Liver (tissue), 9 donors: ENCODE data around the gene MICAL1. TPM values are rescaled to one million over a fixed set of nuclear protein-coding genes. Genes with fewer than 3 reads are reported as not detected.

Source experiments
- DNase-seq: peaks from one replicate; pipeline ENCODE4 v3.0.0-alpha.2; 2017; ENCODE audit warnings: low spot score
- H3K27ac ChIP-seq, 2 donors: one replicate each; pipeline ENCODE4 v1.7.0; 2013; ENCODE audit warnings: inconsistent platforms in 2 of 2, low read length in 2 of 2, control low read depth in 1 of 2, low read depth in 1 of 2, mild to moderate bottlenecking in 1 of 2
- H3K27me3 ChIP-seq, 4 donors: one replicate each; pipeline versions ENCODE4 v1.6.1 to v1.7.0; 2013; ENCODE audit warnings: low read length in 3 of 4, inconsistent platforms in 1 of 4, mild to moderate bottlenecking in 1 of 4, moderate library complexity in 1 of 4; ENCODE audit not compliant: control insufficient read depth in 4 of 4, insufficient read depth in 4 of 4
- H3K36me3 ChIP-seq, 4 donors: one replicate each; pipeline versions ENCODE4 v1.6.1 to v1.7.0; 2013; ENCODE audit warnings: low read length in 3 of 4, mild to moderate bottlenecking in 3 of 4, low read depth in 1 of 4, moderate library complexity in 1 of 4; ENCODE audit not compliant: control insufficient read depth in 4 of 4, insufficient read depth in 3 of 4
- H3K4me1 ChIP-seq, 4 donors: one replicate each; pipeline versions ENCODE4 v1.6.1 to v1.7.0; 2013; ENCODE audit warnings: low read length in 3 of 4, mild to moderate bottlenecking in 3 of 4, moderate library complexity in 1 of 4; ENCODE audit not compliant: control insufficient read depth in 4 of 4, insufficient read depth in 4 of 4
- H3K4me3 ChIP-seq, 3 donors: one replicate each; pipeline versions ENCODE4 v1.6.1 to v1.7.0; 2013; ENCODE audit warnings: low read length in 3 of 3, control low read depth in 1 of 3, low read depth in 1 of 3, mild to moderate bottlenecking in 1 of 3
- H3K9ac ChIP-seq, 2 donors: one replicate each; pipeline ENCODE4 v1.7.0; 2013; ENCODE audit warnings: low read length in 2 of 2, mild to moderate bottlenecking in 2 of 2, moderate library complexity in 2 of 2, control low read depth in 1 of 2, low read depth in 1 of 2
- H3K9me3 ChIP-seq, 4 donors: one replicate each; pipeline versions ENCODE4 v1.6.1 to v1.7.0; 2013; ENCODE audit warnings: low read length in 3 of 4; ENCODE audit not compliant: control insufficient read depth in 4 of 4
- CTCF ChIP-seq: fragments of 150-350 bp; IDR thresholded peaks from 2 replicates; pipeline ENCODE4 v1.5.1; 2017; ENCODE audit warnings: improper control_type of control experiment, low read depth, low read length; ENCODE audit not compliant: missing input control
- EGR1 ChIP-seq, 2 donors: IDR thresholded peaks; 2 replicates each; pipeline ENCODE4 v1.6.1; 2016 to 2018; ENCODE audit warnings: antibody characterized with exemption in 2 of 2, low read depth in 2 of 2
- FOXA1 ChIP-seq: IDR thresholded peaks from 2 replicates; pipeline ENCODE4 v1.6.1; 2016; ENCODE audit warnings: antibody characterized with exemption
- FOXA2 ChIP-seq: IDR thresholded peaks from 2 replicates; pipeline ENCODE4 v1.6.1; 2016; ENCODE audit warnings: antibody characterized with exemption
- GABPA ChIP-seq, 2 donors: IDR thresholded peaks in 1 of 2; conservative IDR thresholded peaks in 1 of 2; 2 replicates each; pipeline ENCODE4 v1.6.1; 2016; ENCODE audit warnings: antibody characterized with exemption in 2 of 2, mild to moderate bottlenecking in 1 of 2, moderate library complexity in 1 of 2
- HNF4G ChIP-seq: IDR thresholded peaks from 2 replicates; pipeline ENCODE4 v1.6.1; 2016; ENCODE audit warnings: antibody characterized with exemption
- JUND ChIP-seq, 2 donors: IDR thresholded peaks; 2 replicates each; pipeline ENCODE4 v1.6.1; 2016; ENCODE audit warnings: antibody characterized with exemption in 2 of 2
- RXRA ChIP-seq, 2 donors: IDR thresholded peaks; 2 replicates each; pipeline ENCODE4 v1.6.1; 2017 to 2018; ENCODE audit warnings: antibody characterized with exemption in 2 of 2, mild to moderate bottlenecking in 1 of 2
- SP1 ChIP-seq: IDR thresholded peaks from 2 replicates; pipeline ENCODE4 v1.6.1; 2018; ENCODE audit warnings: antibody characterized with exemption, mild to moderate bottlenecking
- YY1 ChIP-seq: IDR thresholded peaks from 2 replicates; pipeline ENCODE4 v1.6.1; 2016; ENCODE audit warnings: antibody characterized with exemption, mild to moderate bottlenecking
- ZBTB33 ChIP-seq: IDR thresholded peaks from 2 replicates; pipeline ENCODE4 v1.6.1; 2016; ENCODE audit warnings: antibody characterized with exemption
- WGBS: extraction: QIAGEN DNeasy Blood & Tissue Kit; methylation state at CpG from one replicate; pipeline ENCODE4 v1.1.7; 2013; 5-methylcytosine and 5-hydroxymethylcytosine counted together
- polyA plus RNA-seq, 2 donors: library from polyadenylated mRNA; stranded (reverse) in 1 of 2; unstranded in 1 of 2; fragments of 200-250 nt in 1 of 2; fragments of >200 nt in 1 of 2; fragmentation: Nextera tagmentation in 1 of 2; extraction: Ambion mirVana in 1 of 2; gene quantifications; one replicate each; pipeline versions ENCODE4 v1.2.1 to v1.2.3, GENCODE V29; 2013 to 2015
- total RNA-seq, 2 donors: library from RNA; depleted of rRNA; stranded (reverse); fragments of >200 nt; gene quantifications; one replicate each; pipeline ENCODE4 v1.2.3, GENCODE V29; 2014
- TF ChIP-seq, protein P1 (sequence below): IDR thresholded peaks from 2 replicates; pipeline ENCODE4 v1.6.1; 2016; ENCODE audit warnings: antibody characterized with exemption
- TF ChIP-seq, protein P2 (sequence below): IDR thresholded peaks from 2 replicates; pipeline ENCODE4 v1.6.1; 2016; ENCODE audit warnings: antibody characterized with exemption
- donor health status: healthy.
- donor health status: healthy.
- donor health status: healthy.
- donor health status: healthy.
- donor health status: healthy.

MICAL1 gene
- total and polyA plus RNA-seq, 4 donors, result 1.8 to 4.9 (median 3.3) TPM

GRCh38 chr6:109453594-109454495 lies 1.7 kb downstream of the MICAL1 start (continued):
- no peak for TF ChIP-seq SP1
- no peak for TF ChIP-seq GABPA (IDR thresholded peaks at IDR 0.05 in 1 of 2, conservative IDR thresholded peaks at IDR 0.05 in 1 of 2)
- no peak for TF ChIP-seq EGR1 (IDR thresholded peaks at IDR 0.05; ENCODE audit: low read depth in 2 of 2)

DNA sequence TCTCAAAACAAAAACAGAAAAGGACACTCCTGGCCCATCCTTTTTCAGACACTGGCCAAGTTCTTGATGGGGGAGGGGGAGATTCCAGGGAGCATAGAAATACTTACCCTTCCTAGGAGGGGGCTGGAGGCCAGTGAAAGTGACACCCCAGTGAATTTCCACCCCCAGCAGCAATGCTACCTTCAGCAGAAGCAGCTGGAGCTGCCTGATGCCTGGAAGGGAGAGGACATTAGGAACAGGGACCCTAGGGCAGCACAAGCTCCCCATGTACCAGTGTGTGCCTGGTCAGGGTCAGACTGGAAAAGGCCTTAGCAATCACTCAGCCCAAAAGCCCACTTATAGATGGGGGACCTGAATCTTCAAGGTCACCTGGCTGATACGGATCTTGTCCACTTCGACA lies 2.4 kb downstream of the MICAL1 start:
- Histone ChIP-seq H3K4me3 (no peak overlapping the region), H3K27ac (no peak overlapping the region), H3K36me3 (no peaks in the 10 kb centered on the region), H3K9me3 (no peaks in the 10 kb centered on the region), H3K9ac (no peak overlapping the region), H3K4me1 (peaks cover 8 to 19% (median 16%) of the 10 kb centered on the region in 4 donors), H3K27me3 (no peaks in the 10 kb centered on the region)
- no peak for TF ChIP-seq HNF4G
- no peak for TF ChIP-seq ZBTB33
- no peak for TF ChIP-seq JUND (IDR thresholded peaks at IDR 0.05)
- TF ChIP-seq GABPA (IDR thresholded peaks at IDR 0.05 in 1 of 2, conservative IDR thresholded peaks at IDR 0.05 in 1 of 2), result no peak
- TF ChIP-seq, protein P1, sequence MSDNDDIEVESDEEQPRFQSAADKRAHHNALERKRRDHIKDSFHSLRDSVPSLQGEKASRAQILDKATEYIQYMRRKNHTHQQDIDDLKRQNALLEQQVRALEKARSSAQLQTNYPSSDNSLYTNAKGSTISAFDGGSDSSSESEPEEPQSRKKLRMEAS, result no peak
- no peak for TF ChIP-seq FOXA2
- TF ChIP-seq SP1, result no peak
- TF ChIP-seq CTCF, result no peak
- TF ChIP-seq FOXA1, result no peak
- TF ChIP-seq, protein P2, sequence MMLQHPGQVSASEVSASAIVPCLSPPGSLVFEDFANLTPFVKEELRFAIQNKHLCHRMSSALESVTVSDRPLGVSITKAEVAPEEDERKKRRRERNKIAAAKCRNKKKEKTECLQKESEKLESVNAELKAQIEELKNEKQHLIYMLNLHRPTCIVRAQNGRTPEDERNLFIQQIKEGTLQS, result no peak
- no peak for TF ChIP-seq YY1
- no peak for TF ChIP-seq EGR1 (IDR thresholded peaks at IDR 0.05; ENCODE audit: low read depth in 2 of 2)
- DNase-seq, result no peak
- WGBS, result 98% methylated on average over 2 of the region's 2 CpGs

- Histone ChIP-seq H3K9ac (no peak overlapping the region), H3K9me3 (no peaks in the 10 kb centered on the region), H3K4me1 (peaks cover 8 to 19% (median 16%) of the 10 kb centered on the region in 4 donors), H3K27me3 (no peaks in the 10 kb centered on the region), H3K27ac (no peak overlapping the region), H3K36me3 (no peaks in the 10 kb centered on the region), H3K4me3 (no peak overlapping the region)
- DNase-seq, result no peak
- TF ChIP-seq FOXA1 (no peak), RXRA (IDR thresholded peaks at IDR 0.05) (no peak), GABPA (IDR thresholded peaks at IDR 0.05 in 1 of 2, conservative IDR thresholded peaks at IDR 0.05 in 1 of 2) (no peak)
- TF ChIP-seq, protein P2, result no peak
- WGBS, result 93% methylated on average over 9 of the region's 9 CpGs
Measured at GRCh38 chr6:109452181-109452580, 3.4 kb downstream of the MICAL1 start.
